HEK293T (cell line): ENCODE results near the gene WFDC2.

Experiments used
- CTCF ChIA-PET: fragments of 350-600 bp; formaldehyde crosslinking; extraction: SDS; loops from one replicate; lab custom pipeline; 2021; ENCODE audit warnings: antibody characterized with exemption, inconsistent platforms; lab: Yijun Ruan, JAX
- POLR2A ChIA-PET: fragments of 350-600 bp; formaldehyde crosslinking; extraction: SDS; loops from one replicate; lab custom pipeline; 2020; ENCODE audit warnings: antibody characterized with exemption, inconsistent platforms; lab: Yijun Ruan, JAX
- DNase-seq: peaks from one replicate; pipeline ENCODE4 v3.0.0; 2012; ENCODE audit warnings: mixed read lengths; ENCODE audit errors: extremely low spot score
- ARNT ChIP-seq: fragments of 450-650 bp; IDR thresholded peaks from 2 replicates; pipeline ENCODE4 v1.6.1; 2017; ENCODE audit warnings: mild to moderate bottlenecking
- BHLHE40 ChIP-seq: fragments of 450-650 bp; IDR thresholded peaks from 2 replicates; pipeline ENCODE4 v1.6.1; 2016; ENCODE audit warnings: mild to moderate bottlenecking, moderate library complexity, borderline replicate concordance
- CTBP1 ChIP-seq: fragments of 450-650 bp; IDR thresholded peaks from 2 replicates; pipeline ENCODE4 v1.6.1; 2016; ENCODE audit warnings: borderline replicate concordance
- ELF4 ChIP-seq: fragments of 450-650 bp; IDR thresholded peaks from 2 replicates; pipeline ENCODE4 v1.6.1; 2017; ENCODE audit warnings: antibody characterized with exemption
- FOXA1 ChIP-seq: fragments of 450-650 bp; IDR thresholded peaks from 2 replicates; pipeline ENCODE4 v1.6.1; 2016; ENCODE audit warnings: mild to moderate bottlenecking
- FOXK2 ChIP-seq: fragments of 450-650 bp; IDR thresholded peaks from 2 replicates; pipeline ENCODE4 v1.6.1; 2016; ENCODE audit warnings: mild to moderate bottlenecking
- FOXM1 ChIP-seq: fragments of 450-650 bp; IDR thresholded peaks from 2 replicates; pipeline ENCODE4 v1.6.1; 2017; ENCODE audit warnings: mild to moderate bottlenecking, borderline replicate concordance
- HDGF ChIP-seq: fragments of 450-650 bp; IDR thresholded peaks from 2 replicates; pipeline ENCODE4 v1.6.1; 2017; ENCODE audit warnings: antibody characterized with exemption, borderline replicate concordance
- L3MBTL2 ChIP-seq: fragments of 450-650 bp; conservative IDR thresholded peaks from 2 replicates; pipeline ENCODE4 v1.6.1; 2016; ENCODE audit warnings: mild to moderate bottlenecking
- LEF1 ChIP-seq: fragments of 450-650 bp; IDR thresholded peaks from 2 replicates; pipeline ENCODE4 v1.6.1; 2017; ENCODE audit warnings: mild to moderate bottlenecking, borderline replicate concordance
- NFRKB ChIP-seq: fragments of 450-650 bp; IDR thresholded peaks from 2 replicates; pipeline ENCODE4 v1.6.1; 2016; ENCODE audit warnings: mild to moderate bottlenecking, moderate library complexity
- SP1 ChIP-seq: fragments of 450-650 bp; IDR thresholded peaks from 2 replicates; pipeline ENCODE4 v1.6.1; 2017
- SUZ12 ChIP-seq: fragments of 450-650 bp; IDR thresholded peaks from 2 replicates; pipeline ENCODE4 v1.6.1; 2016; ENCODE audit warnings: mild to moderate bottlenecking
- TARDBP ChIP-seq: fragments of 450-650 bp; IDR thresholded peaks from 2 replicates; pipeline ENCODE4 v1.6.1; 2016
- ZNF384 ChIP-seq: fragments of 450-650 bp; IDR thresholded peaks from 2 replicates; pipeline ENCODE4 v1.6.1; 2016
- TF ChIP-seq, protein P1 (sequence below): fragments of 450-650 bp; IDR thresholded peaks from 2 replicates; pipeline ENCODE4 v1.6.1; 2016

WFDC2 gene

DNA sequence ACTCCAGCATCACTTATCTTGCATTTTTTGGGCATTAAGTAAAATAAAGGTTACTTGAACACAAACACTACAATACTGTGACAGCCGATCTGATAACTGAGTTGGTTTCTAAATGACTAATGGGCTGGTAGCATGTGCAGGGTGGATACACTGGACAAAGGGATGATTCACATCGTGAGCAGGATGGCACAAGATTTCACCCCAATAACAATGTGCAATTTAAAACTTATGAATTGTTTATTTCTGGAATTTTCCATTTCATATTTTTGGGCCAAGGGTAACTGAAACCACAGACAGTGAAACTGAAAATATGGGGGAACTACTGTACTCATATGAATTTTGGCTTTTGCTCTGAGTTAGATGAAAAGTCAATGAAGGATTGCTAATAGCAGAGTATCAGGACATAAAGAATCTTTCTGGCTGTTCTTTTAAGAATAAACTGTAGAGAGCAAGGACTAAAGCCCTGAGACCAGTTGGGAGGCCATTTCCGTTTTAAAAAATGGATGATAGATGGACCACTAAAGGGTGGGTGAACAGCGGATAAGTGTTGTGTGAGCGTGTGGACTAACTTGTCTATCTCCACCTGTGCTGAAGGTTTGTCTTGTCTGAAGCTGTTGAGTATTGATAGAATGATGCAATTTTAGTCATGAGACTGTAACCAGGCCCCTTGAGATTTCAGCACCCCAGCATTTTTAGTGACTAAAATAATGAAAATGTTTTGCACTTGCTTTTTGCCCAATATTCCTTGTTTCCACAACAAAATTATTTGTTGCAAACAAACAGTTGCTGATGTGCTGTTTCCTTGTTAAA is 37.7 kb downstream of the WFDC2 start:
- DNase-seq = no peak
- ChIA-PET CTCF (no interaction called here), POLR2A (no interaction called here)
- TF ChIP-seq ZNF384 (no peak), ARNT (no peak), BHLHE40 (no peak), HDGF (no peak), FOXA1 (no peak), FOXM1 (no peak), L3MBTL2 (no peak), CTBP1 (no peak), SP1 (no peak), FOXK2 (no peak), NFRKB (no peak), SUZ12 (no peak), LEF1 (no peak), ELF4 (no peak), TARDBP (no peak)
- TF ChIP-seq, protein P1, sequence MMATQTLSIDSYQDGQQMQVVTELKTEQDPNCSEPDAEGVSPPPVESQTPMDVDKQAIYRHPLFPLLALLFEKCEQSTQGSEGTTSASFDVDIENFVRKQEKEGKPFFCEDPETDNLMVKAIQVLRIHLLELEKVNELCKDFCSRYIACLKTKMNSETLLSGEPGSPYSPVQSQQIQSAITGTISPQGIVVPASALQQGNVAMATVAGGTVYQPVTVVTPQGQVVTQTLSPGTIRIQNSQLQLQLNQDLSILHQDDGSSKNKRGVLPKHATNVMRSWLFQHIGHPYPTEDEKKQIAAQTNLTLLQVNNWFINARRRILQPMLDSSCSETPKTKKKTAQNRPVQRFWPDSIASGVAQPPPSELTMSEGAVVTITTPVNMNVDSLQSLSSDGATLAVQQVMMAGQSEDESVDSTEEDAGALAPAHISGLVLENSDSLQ = no peak

DNA sequence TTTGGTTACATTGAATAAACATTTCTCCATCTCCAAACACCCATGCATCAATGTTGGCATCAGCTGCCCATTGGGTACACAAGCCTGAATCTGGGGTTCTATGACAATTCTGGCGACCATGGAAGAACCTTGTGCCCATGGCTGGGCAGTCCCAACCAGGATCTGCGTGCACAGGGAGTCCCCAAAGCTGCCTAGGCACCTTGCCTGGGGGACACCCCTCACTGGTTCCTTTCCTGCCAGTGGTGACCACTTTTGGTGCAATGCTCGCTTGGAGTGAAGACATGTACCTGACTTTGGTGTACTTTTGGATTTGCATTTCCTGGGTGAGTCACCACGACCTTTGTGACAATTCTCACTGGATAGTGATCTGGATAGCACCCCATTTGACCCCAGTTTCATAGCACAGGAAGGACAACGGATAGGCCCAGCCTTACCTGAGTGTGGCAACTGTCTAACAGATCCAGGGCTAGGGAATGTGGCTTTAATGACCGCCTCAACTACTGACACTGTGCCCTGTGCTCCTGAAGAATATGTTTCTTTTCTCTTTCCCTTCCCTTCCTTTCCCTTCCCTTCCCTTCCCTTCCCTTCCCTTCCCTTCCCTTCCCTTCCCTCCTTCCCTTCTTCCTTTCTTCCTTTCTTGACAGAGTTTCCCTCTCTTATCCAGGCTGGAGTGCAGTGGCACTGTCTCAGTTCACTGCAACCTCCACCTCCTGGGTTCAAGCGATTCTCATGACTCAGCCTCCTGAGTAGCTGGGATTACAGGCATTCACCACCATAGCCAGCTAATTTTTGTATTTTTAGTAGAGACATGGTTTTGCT is 38.7 kb downstream of the WFDC2 start:
- TF ChIP-seq TARDBP = no peak
- no peak for TF ChIP-seq NFRKB
- TF ChIP-seq SUZ12 = no peak
- TF ChIP-seq L3MBTL2 = no peak
- no peak for TF ChIP-seq ZNF384
- ChIA-PET CTCF (no interaction called here), POLR2A (no interaction called here)
- DNase-seq = no peak

DNA sequence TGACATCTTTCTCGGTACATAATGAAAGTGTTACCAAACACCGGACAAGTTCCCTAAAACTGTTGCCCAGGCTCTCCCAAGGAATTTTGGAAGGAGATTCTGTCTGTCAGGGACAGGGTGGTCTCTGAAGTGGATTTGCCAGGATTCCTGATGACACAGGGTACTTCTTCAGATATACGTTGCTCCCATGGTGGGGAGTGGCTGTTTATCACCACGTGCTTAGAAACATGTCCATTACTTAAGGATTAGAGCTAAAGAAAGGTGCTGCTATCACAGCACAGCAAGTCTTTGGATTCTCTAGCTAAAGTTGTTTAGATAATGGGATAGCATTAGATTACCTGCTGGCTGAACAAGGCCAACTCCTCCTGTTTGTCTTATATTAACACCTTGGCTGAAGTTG is 39.5 kb downstream of the WFDC2 start:
- POLR2A ChIA-PET = no interaction called here
- CTCF ChIA-PET = no interaction called here
- no peak for DNase-seq
- no peak for TF ChIP-seq FOXK2
- TF ChIP-seq LEF1 = no peak
- no peak for TF ChIP-seq HDGF
- no peak for TF ChIP-seq ARNT
- no peak for TF ChIP-seq ZNF384
- TF ChIP-seq FOXA1 = no peak
- no peak for TF ChIP-seq NFRKB
- no peak for TF ChIP-seq SP1
- TF ChIP-seq SUZ12 = no peak
- TF ChIP-seq L3MBTL2 = no peak
- no peak for TF ChIP-seq CTBP1

DNA sequence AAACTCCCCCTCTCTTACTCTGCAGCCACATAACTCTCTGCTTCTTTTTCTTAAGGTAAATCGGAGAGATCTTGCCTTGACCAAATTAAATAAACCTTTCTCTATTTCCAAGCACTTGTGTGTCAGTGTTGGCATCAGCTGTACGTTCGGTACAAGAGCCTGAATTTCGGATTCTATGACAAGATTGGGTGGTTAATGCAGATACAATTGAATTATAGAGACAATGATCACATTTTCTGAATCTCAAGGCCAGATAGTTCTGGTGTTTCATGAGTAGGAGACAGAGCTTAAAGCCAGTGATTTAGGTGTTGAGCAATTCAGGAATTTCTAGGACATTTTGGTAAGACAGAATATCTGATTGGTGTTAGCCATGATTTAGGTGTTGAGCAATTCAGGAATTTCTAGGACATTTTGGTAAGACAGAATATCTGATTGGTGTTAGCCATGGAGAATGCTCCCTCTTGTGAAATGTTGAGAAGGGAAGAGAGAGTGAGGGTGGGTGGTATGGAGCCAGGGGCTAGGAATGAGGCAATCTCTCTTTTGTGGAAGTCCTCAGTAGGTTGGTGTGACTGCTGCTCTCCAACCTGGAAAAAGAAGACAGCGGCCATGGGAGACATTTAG is 40.8 kb downstream of the WFDC2 start:
- POLR2A ChIA-PET = no interaction called here
- CTCF ChIA-PET = no interaction called here

DNA sequence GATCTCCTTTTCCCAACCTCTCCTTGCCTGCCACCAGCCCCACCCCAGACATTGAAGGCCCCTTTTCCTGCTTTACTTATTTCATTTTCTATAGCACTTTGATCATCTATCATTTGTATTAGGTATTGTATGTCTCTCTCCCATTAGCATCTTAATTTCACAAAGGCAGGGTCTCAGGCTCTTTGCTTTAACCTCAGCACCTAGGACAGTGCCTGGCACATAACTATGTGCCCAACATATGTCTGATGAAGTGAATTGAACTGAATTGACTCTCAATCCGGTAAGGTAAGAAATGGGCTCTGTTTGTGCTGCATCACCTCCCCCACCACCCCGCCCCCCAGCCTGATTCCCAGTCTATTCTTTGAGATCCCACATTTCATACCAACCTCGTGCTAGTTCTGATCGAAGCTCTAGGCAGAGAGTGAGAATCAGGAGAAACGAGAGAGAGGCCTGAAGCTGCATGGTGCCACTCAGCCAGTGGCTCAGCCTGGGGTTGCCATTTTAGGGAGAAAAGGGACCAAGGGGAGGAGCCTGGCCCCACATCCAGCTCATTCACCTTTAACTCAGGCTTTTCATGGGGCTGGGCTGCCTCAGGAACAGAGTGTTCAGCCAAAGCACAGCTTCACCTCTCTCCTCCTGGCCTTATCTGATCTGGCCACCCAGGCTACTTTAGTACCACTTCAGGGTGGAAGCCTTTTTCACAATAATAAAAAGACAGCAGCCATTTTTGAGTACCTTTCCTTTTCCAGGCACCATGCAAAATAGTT is 45.8 kb downstream of the WFDC2 start, which contains the start of gene SPINT3:
Gene SPINT3 (minus strand): TSS at position 476 of the 767 bp plus-strand sequence. CDS start 14 bp downstream, at position 462.
- no peak for DNase-seq
- ChIA-PET CTCF (no interaction called here), POLR2A (no interaction called here)
- no peak for TF ChIP-seq CTBP1
- no peak for TF ChIP-seq ELF4
- 0 out of 2 replicates have a peak, but pooled peaks have one; percentile 28 for TF ChIP-seq L3MBTL2

More for the DNA sequence above, 40.8 kb downstream of the WFDC2 start:
- DNase-seq = no peak
- no peak for TF ChIP-seq FOXM1
- no peak for TF ChIP-seq LEF1
- no peak for TF ChIP-seq L3MBTL2
- no peak for TF ChIP-seq ZNF384
- TF ChIP-seq BHLHE40 = no peak
- no peak for TF ChIP-seq FOXA1
- no peak for TF ChIP-seq TARDBP
- TF ChIP-seq SUZ12 = no peak
- no peak for TF ChIP-seq NFRKB
- TF ChIP-seq CTBP1 = no peak
- TF ChIP-seq ELF4 = no peak
- TF ChIP-seq SP1 = no peak
- TF ChIP-seq FOXK2 = no peak
- TF ChIP-seq ARNT = no peak
- TF ChIP-seq HDGF = no peak
- TF ChIP-seq, protein P1 = no peak

DNA sequence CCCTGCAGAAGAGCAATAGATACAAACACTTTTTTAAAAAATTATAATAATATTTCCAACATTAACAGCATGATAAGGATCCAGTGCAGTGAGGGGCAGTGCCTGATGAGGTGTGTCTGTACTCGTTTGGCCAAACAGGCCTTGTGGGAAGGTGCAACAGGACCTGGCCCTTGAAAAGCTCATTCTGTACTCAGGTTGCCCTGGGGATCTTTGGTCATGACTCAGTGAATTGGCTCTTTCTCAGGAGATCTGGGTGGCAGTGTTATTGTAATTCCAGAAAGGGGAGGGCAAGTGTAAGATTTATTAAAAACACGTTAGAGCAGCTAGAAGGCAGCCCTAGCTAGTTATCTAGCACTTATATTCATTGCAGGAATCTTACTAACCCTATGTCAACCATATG is 48.7 kb downstream of the WFDC2 start:
- ChIA-PET CTCF (no interaction called here), POLR2A (no interaction called here)
- no peak for DNase-seq
- TF ChIP-seq CTBP1 = no peak
- TF ChIP-seq, protein P1 = no peak
- TF ChIP-seq LEF1 = no peak
- TF ChIP-seq FOXM1 = no peak
- TF ChIP-seq FOXK2 = no peak
- TF ChIP-seq NFRKB = no peak
- no peak for TF ChIP-seq ELF4
- TF ChIP-seq BHLHE40 = no peak
